SU-DHL-6 (cell line): ENCODE results near the gene JAML.

Source experiments
- CTCF ChIP-seq: fragments of 200-600 bp; sonication (generic); IDR thresholded peaks from one replicate; pipeline ENCODE4 v1.5.1; 2017; ENCODE audit warnings: antibody characterized with exemption, mild to moderate bottlenecking, low read length, moderate library complexity; ENCODE audit not compliant: insufficient read depth, poor library complexity, severe bottlenecking
- EZH2phosphoT487 ChIP-seq: fragments of 200-600 bp; sonication (generic), shearing (Covaris generic); conservative IDR thresholded peaks from 2 replicates; pipeline ENCODE4 v1.6.1; 2018; ENCODE audit warnings: mild to moderate bottlenecking, antibody characterized with exemption, low read length, moderate library complexity, mixed read lengths

GRCh38 chr11:118232659-118233058, 7.8 kb upstream of the JAML start:
- TF ChIP-seq CTCF = no peak
- TF ChIP-seq EZH2phosphoT487 = no peak
